Heart left ventricle (tissue), 13 donors: ENCODE data around the gene CNGA3.
"Not testable (repeated sequence)": the region's sequence is repeated elsewhere in the genome, so short reads cannot be mapped to it uniquely, and the experiment has no call there.

Experiments
- CTCF ChIP-seq, 12 donors: fragments of 200-600 bp; sonication (generic) in 4 of 12; IDR thresholded peaks; one replicate each; pipeline versions ENCODE4 v1.5.0 to v1.8.0; 2018 to 2022; ENCODE audit warnings: antibody characterized with exemption in 12 of 12, mild to moderate bottlenecking in 5 of 12
- POLR2A ChIP-seq, 2 donors: fragments of 450-650 bp; IDR thresholded peaks; one replicate each; pipeline ENCODE4 v1.6.1; 2017; ENCODE audit warnings: antibody characterized with exemption in 2 of 2, mild to moderate bottlenecking in 2 of 2, moderate library complexity in 2 of 2
- donor health status: ischemic (EF 13 %, LVEDD 7.1; RV severe dilation, severe dysfunction).
- donor health status: DM: no; HTN: yes; CAD: no.
- donor health status: DM: no; HTN: no; CAD: no.
- donor health status: ischemic (EF 25% LVEDD 6.9; RV normal size, moderate dysfunction).
- donor health status: ischemic (EF 25% LVEDD 5.7; RV mildly dilated, moderate dysfunction).
- donor health status: ischemic (EF 35%, LVEDD 5.7; RV mildly dilated, moderate dysfunction).
- donor health status: nonischemic (EF 11% LVEDD 7.7; RV severe dilation, severe dysfunction).
- donor health status: DM: yes; HTN: yes; CAD: no.
- donor health status: PGD.
- donor health status: ischemic (EF 29% LVEDD 5.4; RV normal size, mild dysfunction).
- donor health status: nonischemic (EF 23%, LVEDD 6.1; RV moderate dilation, normal function).

DNA sequence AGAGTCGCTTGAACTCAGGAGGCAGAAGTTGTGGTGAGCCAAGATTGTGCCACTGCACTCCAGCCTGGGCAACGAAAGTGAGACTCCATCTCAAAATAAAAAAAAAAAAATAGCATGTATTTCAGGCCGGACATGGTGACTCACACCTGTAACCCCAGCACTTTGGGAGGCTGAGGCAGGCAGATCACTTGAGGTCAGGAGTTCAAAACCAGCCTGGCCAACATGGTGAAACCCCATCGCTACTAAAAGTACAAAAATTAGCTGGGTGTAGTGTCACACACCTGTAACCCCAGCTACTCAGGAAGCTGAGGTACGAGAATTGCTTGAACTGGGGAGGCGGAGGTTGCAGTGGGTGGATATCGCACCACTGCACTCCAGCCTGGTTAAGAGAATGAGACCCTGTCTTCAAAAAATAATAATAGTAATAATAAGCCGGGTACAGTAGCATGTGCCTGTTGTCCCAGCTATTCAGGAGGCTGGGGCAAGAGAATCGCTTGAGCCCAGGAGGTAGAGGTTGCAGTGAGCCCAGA, 69.5 kb downstream of the CNGA3 start:
- not testable (repeated sequence) for TF ChIP-seq CTCF, POLR2A (IDR thresholded peaks at IDR 0.05)
